NOMO-1 treated with DMSO at 0.1 percent for 48 hours (cell line): Measurements from ENCODE around the gene PRAC2.

Experiments
- DNase-seq: peaks from one replicate; lab custom pipeline; 2025; ENCODE audit not compliant: unreplicated experiment; lab: John Stamatoyannopoulos, UW

Gene PRAC2

GRCh38 chr17:48733632-48734328, 10.8 kb downstream of the PRAC2 start:
- no peak for DNase-seq

- DNase-seq = no peak
These were observed 11.5 kb downstream of the PRAC2 start for GRCh38 chr17:48734333-48735061.

DNA sequence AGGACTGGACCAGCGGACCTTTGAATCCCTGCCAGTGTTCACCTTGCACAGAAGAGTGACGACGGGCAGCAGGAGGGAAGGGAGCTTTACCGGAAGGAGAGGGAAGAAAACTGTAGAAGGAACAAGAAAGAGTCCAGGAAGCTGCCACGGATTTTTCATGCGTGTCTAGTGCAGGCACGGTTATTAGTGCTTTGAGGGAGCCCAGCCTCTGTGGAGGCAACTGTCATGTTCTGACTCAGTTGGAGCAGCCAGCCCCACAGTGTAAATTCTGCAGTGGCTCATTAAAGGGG, 12.0 kb downstream of the PRAC2 start:
- no peak for DNase-seq

GRCh38 chr17:48737330-48738043, 14.5 kb downstream of the PRAC2 start:
- DNase-seq = no peak

GRCh38 chr17:48738424-48738802, 15.4 kb downstream of the PRAC2 start:
- DNase-seq = no peak

GRCh38 chr17:48738803-48739526, 16.0 kb downstream of the PRAC2 start:
- DNase-seq = no peak

DNA sequence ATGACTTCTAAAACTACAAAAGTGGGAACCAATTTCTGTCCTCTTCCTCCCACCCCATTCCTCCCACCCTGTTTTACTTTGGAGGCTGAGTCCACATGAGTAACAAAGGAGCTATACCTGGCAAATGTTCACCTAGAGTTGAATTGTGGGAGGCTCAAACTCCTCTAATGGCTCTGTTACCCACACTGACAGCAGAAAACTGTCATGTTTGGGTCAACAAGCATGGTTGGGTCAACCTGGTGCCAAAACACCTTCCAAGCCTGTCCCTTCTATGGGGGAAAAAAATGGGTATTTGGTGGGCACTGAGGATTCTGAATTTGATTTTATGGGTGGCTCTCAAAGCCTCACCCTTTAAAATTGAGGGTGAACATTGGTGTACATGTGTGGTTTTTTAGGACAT, 17.6 kb downstream of the PRAC2 start:
- no peak for DNase-seq

DNA sequence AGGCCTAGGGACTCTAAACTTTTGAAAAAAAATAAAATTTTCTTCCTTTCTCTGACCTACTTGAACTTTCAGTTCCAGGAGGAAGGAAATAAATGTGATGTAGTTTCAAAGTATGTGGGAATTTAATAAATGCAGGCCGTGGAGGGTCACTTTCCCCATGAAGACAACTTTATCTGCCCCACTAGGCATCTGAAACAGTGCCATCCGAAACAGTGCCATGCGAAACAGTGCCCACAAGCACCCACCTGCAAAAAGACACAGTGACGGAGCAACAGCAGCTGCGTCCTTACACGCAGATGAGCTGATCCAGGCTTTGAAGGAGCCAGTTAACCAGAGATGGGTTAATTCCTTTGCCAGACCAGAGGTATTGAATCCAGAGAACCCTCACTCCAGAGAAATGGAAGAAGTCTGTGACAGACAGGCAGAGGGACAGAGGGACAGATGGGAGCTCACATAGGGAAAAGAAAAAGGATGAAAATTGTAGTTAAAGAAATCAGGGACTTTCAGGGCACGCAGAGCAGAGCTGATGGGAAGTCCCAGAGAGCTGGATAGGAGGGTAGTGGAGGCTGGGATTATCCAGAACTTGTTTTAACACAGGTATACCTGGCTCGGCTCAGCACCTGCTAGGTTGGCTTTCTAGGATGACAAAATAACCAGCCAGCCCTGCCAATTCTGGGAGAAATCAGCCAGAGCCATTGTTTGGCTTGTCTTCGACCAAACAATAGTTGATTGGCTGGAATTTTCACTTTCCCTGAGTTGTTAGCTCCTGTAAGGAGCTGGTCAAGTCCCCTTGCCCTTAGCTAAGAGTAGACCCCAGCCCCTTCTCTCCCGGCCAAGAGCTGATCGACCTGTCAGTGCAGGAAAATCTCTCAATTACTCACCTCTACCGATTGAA, 22.6 kb downstream of the PRAC2 start:
- no peak for DNase-seq

GRCh38 chr17:48746916-48747444, 24.0 kb downstream of the PRAC2 start:
- DNase-seq = no peak

DNA sequence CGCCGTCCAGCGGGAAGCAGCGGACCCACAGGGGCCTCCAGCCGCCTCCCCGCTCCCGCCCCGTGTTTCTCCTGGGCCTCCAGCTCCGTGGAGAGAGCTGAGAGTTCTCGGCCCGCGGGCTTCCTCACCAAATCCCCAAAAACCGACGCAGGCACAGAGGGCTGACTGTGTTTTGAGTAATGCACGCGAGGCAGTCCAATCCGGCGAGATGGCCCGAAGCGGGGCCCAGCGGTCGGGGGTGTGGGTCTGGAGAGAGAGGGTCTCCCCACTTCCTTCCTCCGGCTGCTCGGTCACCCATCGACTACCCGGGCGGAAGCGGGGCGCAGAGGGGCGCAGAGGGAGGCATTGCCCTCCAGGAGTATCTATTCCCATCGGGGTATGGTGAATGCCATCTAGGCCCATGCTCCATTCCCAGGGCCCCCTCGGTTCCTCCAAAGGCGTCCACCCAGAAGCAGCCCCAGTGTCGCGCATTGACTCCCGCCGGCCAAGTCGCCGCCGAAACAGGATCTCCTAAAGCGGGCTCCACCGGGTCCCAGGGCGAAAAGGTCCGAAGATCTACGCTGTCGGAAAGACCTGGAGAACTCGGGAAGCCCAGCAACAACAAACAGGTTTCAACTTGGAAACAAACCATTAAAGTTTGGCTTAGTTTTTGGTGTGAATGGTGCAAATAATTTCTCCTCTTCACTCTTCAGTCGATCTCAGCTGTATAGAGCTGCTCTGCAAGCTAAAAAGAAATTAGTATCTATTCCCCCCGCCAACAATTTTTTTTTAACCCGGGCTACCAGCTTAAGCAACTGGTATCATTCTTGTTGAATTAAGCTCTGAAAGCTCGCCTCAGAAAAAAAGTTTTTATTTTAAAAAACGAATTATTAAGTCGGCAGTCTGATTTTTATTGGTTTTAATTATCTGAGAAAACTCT, 24.7 kb downstream of the PRAC2 start:
- DNase-seq = no peak

DNA sequence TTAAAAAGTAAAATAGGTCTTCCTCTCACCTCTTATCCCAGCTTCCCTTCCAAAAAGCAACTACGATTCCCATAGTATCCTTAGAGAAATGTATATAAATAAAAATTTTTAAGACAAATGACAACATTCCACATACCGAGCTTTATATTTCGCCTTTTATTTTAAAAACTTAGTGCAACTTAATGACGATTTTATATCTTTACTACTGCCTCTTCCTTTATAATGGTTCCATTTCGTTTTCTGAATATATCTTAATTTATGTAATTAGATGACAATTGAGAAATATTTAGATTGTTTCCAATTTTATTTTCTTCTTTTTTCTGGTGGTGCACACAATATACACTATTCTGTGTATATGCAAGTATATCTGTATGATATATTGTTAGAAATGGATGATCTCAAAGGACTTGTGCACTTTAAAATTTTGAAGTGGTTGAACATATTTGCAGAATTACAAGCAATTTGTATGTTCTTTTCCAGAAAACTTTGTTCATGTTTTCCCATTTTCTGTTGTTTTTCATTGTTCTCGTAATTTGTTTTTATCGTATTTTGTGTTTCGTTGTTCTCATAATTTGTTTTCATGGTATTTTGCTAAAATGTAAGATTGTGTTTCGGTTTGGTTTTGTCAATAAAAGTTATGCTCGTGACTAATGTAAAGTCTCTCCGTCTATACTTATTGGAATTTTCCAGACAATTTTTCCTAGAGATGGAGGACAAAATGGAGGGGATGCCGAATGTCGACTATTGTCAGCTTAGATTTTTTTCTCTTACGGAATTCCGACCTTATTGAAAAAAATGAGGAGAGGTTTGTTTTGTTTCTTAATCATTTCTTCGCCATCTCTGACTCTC, 26.0 kb downstream of the PRAC2 start:
- DNase-seq = no peak

DNA sequence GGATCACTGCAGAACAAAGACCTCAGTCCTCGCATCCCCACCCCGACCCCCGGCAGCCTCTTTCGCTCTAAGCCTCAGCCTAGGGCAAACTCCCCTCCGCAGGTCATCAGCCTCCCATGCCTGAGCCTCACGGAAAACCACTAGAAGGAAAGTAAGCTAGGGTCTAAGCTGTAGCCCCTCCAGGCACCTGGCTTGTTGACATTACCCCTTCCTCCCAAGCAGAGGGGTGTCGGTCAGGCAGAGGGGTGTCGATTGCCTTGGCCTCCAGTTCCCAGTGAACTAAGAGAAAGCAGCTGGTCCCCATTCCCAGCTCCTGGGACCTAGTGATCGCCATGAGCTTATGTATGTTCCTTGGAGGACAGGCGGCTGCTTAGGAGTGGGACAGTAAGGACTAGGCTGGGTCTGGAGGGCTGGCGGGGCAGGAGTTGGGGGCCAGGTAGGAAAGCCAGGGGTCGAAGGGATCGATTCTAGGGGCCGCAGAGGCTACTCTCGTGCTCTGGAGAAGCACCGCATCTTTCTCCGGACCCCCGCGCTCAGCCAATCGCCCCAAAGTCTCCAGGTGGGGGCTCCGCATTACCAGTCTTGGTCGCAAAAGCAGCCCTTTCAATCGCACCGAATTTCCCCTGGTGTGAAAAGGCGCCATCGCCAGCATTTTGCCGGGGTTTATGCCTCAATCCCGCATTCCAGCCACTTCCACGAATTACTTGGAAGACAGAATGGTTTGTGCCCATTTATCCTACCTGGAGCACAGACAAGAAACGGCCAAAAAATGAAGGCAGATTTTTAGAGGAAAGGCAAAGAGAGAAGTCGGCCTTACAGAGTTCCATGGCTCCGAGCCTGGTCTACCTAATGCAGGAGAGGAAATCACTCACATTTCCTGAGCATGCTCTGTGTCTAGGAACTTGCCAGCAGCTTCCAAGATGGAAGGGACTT, 26.9 kb downstream of the PRAC2 start:
- no peak for DNase-seq

GRCh38 chr17:48751172-48751571, 28.2 kb downstream of the PRAC2 start:
- DNase-seq = no peak

GRCh38 chr17:48751733-48752398, 28.9 kb downstream of the PRAC2 start:
- no peak for DNase-seq

- DNase-seq = no peak
These were observed 29.7 kb downstream of the PRAC2 start for GRCh38 chr17:48752399-48753288.
